VCaP (cell line): Measurements from ENCODE around the gene MDH2.
A peak's percentile ranks its signal among the peaks of the same experiment; 100 is the strongest.
"Not testable (repeated sequence)": the region's sequence is repeated elsewhere in the genome, so short reads cannot be mapped to it uniquely, and the experiment has no call there.

Source experiments
- H3K27ac ChIP-seq: fragments of 450-650 bp; 2 replicates; pipeline ENCODE4 v1.5.1; 2017
- CTCF ChIP-seq: fragments of 450-650 bp; conservative IDR thresholded peaks from 2 replicates; pipeline ENCODE4 v1.5.1; 2017; ENCODE audit warnings: mild to moderate bottlenecking, moderate library complexity

Gene MDH2, protein sequence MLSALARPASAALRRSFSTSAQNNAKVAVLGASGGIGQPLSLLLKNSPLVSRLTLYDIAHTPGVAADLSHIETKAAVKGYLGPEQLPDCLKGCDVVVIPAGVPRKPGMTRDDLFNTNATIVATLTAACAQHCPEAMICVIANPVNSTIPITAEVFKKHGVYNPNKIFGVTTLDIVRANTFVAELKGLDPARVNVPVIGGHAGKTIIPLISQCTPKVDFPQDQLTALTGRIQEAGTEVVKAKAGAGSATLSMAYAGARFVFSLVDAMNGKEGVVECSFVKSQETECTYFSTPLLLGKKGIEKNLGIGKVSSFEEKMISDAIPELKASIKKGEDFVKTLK

GRCh38 chr7:76047811-76048667 lies at the start of gene MDH2, which contains the start of gene STYXL1:
MDH2 (plus strand) TSS chr7:76048106; CDS start chr7:76048161, 55 bp downstream.
STYXL1 (minus strand) TSS chr7:76048000; CDS start chr7:76030523, 17,477 bp downstream.
- TF ChIP-seq CTCF, result no peak
- peak within 1 kb of the TSS; percentile 99 for H3K27ac ChIP-seq

- TF ChIP-seq CTCF, result no peak
- no peak overlapping the region for H3K27ac ChIP-seq
These were observed 47.3 kb upstream of the MDH2 start for GRCh38 chr7:76000566-76000965.

DNA sequence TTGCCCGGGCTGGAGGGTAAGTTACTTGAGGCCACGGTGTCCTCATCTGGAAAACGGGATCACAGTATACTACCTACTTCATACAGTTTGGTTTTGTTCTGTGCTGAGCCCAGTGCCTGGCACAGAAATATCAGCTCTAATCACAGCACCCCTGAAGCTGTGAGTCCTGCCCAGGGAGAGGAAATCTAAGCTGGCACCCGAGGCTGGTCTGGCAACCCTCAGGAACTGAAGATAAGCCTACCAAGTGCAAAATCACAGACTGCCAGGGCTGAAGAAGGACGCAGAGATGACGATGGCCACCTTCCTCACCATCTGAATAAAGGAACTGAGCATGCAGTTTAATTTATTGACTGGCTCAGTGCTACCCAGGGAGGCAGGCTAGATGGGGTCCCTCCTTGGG lies 45.8 kb upstream of the MDH2 start:
- no peak for TF ChIP-seq CTCF
- no peak overlapping the region for H3K27ac ChIP-seq

- H3K27ac ChIP-seq, result no peak overlapping the region
- TF ChIP-seq CTCF, result no peak
These were observed 45.1 kb upstream of the MDH2 start for GRCh38 chr7:76002822-76003221.

DNA sequence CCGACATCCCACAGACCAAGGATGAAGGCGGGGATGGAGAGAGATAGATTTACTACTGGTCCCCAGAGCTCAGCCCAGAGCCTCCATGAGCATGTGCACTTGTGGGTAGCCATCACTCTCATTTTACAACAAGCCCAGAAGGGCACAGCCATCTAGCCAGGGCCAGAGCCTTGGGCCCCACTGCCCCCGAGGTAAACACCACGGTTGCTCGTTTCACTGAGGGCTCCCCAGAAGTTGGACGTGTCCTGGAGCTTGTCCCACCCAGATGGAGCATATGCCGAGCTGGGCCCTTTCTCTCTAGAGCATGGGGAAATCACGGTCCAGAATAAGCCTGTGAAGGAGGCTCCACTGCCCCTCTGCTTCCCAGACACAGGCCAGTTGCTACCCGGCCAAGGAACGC lies 44.6 kb upstream of the MDH2 start:
- H3K27ac ChIP-seq, result no peak overlapping the region
- TF ChIP-seq CTCF, result no peak

DNA sequence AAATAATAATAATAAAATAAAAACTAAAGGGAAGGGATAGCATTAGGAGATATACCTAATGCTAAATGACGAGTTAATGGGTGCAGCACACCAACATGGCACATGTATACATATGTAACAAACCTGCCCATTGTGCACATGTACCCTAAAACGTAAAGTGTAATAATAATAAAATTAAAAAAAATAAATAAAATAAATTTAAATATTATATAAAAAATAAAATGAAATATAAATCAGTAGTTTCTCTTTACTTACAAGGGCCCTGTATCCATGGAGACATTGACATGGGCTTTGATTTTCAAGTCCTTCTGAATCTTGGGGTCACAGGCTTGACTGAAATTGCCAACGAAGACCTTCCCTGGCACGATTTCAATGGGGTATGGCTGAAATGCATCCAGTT lies 42.9 kb upstream of the MDH2 start:
- not testable (repeated sequence) for H3K27ac ChIP-seq

DNA sequence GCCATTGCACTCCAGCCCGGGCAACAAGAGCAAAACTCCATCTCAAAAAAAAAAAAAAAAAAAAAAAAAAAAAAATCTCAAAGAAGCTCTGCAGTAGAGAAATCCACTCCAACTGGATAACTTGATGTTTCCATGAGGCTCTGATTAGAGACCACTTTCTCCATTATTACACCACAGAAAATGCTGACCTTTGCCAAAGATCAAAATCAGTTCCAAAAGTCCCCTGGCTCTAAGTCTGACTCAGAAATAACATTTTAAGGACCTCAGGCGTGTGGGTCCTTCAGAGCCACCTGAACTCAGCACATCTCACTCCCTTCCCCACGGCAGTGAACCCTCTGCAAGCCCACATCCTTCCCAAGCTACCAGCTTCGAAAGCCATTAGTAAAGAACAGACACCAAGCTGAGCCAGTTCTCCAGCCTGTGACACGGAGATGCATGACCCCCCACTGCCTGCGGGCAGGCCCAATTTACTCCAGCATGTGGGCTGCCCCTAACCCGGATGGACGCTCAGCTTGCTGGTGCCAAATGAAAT lies 39.7 kb upstream of the MDH2 start:
- H3K27ac ChIP-seq, result no peak overlapping the region
- TF ChIP-seq CTCF, result no peak
